Peyer's patch (tissue), 4 donors: Measurements from ENCODE around the gene EPB41L4A.

Experiments used
- CTCF ChIP-seq, 6 experiments: fragments of 450-650 bp in 4 of 6; fragments of 200-600 bp in 2 of 6; sonication (generic) in 1 of 6; IDR thresholded peaks; one replicate each; pipeline ENCODE4 v1.5.1; 2017 to 2019; ENCODE audit warnings: antibody characterized with exemption in 6 of 6, mild to moderate bottlenecking in 3 of 6, moderate library complexity in 1 of 6
- POLR2A ChIP-seq, 2 donors: fragments of 450-650 bp; IDR thresholded peaks; one replicate each; pipeline ENCODE4 v1.5.1; 2017; ENCODE audit warnings: antibody characterized with exemption in 2 of 2, mild to moderate bottlenecking in 2 of 2, moderate library complexity in 2 of 2

- no peak for TF ChIP-seq CTCF (IDR thresholded peaks at IDR 0.05)
- no peak for TF ChIP-seq POLR2A (IDR thresholded peaks at IDR 0.05)
Observed at GRCh38 chr5:112279082-112279481, 140.0 kb downstream of the EPB41L4A start.
